GM19035 (cell line): ENCODE measurements around the gene ZCCHC9.
"Not testable (repeated sequence)": the region's sequence is repeated elsewhere in the genome, so short reads cannot be mapped to it uniquely, and the experiment has no call there.

Experiments
- ATAC-seq: cut with Tn5 transposase; IDR thresholded peaks from one replicate; pipeline ENCODE4 v1.9.1; 2021; ENCODE audit not compliant: unreplicated experiment

ZCCHC9 gene

GRCh38 chr5:81301271-81302015 is at the start of gene ZCCHC9:
Gene ZCCHC9, plus strand, starts transcription at chr5:81301587. Its CDS starts 3,171 bp downstream, at chr5:81304758.
- peak; percentile 96 for ATAC-seq

GRCh38 chr5:81251922-81252321 is 49.5 kb upstream of the ZCCHC9 start:
- ATAC-seq = no peak

GRCh38 chr5:81252904-81253303 is 48.5 kb upstream of the ZCCHC9 start:
- ATAC-seq = no peak

GRCh38 chr5:81253875-81254274 is 47.5 kb upstream of the ZCCHC9 start:
- ATAC-seq = no peak

DNA sequence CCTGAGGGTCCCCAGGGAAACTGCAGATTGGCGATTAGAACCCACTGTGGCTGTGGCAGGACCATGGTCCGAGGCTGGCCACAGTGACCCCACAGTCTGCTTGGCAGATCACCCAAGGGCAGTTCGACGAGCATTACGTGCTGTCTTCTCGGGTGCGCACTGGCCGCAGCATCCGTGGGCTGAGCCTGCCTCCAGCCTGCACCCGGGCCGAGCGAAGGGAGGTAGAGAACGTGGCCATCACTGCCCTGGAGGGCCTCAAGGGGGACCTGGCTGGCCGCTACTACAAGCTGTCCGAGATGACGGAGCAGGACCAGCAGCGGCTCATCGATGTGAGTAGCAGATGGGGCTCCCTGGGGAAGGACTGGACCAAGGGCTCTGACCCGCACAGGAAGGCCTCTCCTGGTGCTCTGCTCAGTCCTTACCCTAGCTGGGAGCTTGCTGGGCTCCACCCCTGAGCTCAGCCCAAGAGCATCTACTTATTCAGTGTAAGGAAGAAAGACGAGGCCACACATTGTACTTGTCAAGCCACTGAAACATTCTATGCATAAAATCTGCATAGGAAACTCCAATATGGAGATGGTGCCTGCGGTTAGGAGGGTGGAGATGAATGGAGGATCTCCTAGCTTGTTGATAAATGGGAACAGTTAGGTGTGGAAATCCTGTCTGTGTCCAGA is 46.4 kb upstream of the ZCCHC9 start:
- ATAC-seq = no peak

- no peak for ATAC-seq
Measured at GRCh38 chr5:81256766-81257165, 44.6 kb upstream of the ZCCHC9 start.

GRCh38 chr5:81262796-81263195 is 38.6 kb upstream of the ZCCHC9 start:
- ATAC-seq = not testable (repeated sequence)

- no peak for ATAC-seq
Measured at GRCh38 chr5:81265101-81265500, 36.3 kb upstream of the ZCCHC9 start.

DNA sequence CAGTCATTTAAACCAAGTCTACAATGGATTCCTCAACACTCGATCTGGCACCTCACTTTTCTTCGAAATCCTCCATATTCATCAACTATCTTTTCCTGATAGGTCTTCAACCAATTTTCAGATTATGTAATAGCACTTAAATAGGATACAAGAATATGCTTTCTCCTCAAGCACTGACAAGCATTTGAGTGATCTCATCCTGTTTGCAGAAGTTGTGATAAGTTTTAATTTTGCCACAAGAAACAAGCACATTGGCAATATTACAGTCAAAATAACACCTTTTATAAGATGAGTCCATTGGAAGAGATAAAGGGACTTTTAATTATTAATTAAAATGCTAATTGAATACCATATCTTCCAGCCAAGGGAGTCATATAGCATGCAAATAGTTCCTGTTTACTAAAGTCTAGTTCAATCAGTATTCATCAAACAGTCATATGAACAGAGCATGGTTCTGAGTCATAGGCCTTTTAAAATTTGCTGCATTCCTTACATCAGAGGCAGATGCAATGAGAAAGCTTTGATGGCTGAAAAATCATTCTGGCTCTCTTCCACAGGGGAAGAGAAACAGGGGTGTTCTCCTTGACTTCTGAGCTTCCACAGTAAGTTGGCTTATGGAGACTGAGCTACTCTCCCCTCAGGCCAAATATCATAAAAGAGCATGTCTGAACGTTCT is 32.7 kb upstream of the ZCCHC9 start:
- no peak for ATAC-seq

DNA sequence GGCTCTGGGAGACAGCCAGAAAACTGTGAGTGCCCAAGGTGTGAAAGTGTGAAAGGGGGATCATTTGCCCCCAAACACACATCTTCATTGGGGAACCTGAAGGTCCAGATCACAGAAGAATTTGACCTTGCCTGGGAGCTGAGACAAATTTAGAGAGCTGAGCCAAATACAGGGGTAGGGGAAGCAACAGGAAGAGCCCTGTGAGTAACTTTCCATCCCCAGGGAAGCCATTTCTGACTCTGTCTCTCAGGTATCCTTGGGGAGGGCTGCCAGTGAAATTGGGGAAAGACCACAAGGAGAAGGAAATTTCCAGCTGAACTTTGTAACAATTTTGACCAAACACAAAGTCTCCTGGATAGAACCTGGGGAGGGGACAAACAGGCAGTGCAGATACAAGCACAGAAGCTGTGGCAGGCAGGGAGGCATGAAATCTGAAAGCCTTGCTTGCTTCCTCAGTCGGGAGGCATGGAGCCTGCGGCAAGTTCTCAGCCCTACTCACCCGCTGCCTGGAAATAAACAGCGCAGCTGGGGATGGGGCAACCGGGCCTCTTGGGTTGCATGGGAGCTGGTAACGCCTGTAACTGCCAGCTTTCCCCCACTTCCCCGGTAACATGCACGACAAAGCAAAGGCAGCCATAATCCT is 31.5 kb upstream of the ZCCHC9 start:
- ATAC-seq = no peak

- not testable (repeated sequence) for ATAC-seq
Measured at GRCh38 chr5:81270394-81271027, 30.9 kb upstream of the ZCCHC9 start.

- no peak for ATAC-seq
Measured at GRCh38 chr5:81283976-81284375, 17.4 kb upstream of the ZCCHC9 start.

- no peak for ATAC-seq
Measured at GRCh38 chr5:81286059-81286617, 15.2 kb upstream of the ZCCHC9 start.

DNA sequence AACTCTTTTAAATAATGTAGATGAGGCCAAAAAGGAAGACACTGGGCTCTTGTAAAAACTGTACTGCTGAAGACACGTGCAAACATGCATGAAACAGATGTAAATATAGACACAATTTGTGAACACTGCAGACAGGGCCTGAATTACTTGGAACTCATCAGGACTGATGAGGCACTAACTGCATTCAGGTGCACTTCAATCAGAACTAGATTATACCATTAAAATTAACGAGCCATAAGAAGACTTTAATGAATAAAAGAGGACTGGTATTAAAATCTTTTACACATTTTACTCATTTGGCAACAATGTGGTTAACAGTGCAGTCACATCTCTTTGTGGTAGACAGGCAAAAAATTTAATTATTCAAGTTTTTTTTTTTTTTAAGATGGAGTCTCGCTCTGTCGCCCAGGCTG is 13.4 kb upstream of the ZCCHC9 start:
- ATAC-seq = peak; percentile 50

GRCh38 chr5:81290146-81290545 is 11.2 kb upstream of the ZCCHC9 start:
- ATAC-seq = no peak

- ATAC-seq = no peak
Measured at GRCh38 chr5:81292130-81292529, 9.3 kb upstream of the ZCCHC9 start.

DNA sequence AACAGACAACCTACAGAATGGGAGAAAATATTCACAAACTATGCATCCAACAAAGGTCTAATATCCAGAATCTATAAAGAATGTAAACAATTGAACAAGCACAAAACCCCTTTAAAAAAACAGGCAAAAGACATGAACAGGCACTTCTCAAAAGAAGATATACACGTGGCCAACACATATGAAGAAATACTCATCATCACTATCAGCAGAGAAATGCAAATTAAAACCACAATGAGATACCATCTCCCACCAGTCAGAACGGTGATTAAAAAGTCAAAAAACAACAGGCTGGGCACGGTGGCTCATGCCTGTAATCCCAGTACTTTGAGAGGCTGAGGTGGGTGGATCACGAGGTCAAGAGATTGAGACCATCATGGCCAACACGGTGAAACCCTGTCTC is 7.4 kb upstream of the ZCCHC9 start:
- not testable (repeated sequence) for ATAC-seq

GRCh38 chr5:81297531-81297930 is 3.9 kb upstream of the ZCCHC9 start:
- ATAC-seq = no peak

- ATAC-seq = no peak
Measured at GRCh38 chr5:81300921-81301270, 491 bp upstream of the ZCCHC9 start.

DNA sequence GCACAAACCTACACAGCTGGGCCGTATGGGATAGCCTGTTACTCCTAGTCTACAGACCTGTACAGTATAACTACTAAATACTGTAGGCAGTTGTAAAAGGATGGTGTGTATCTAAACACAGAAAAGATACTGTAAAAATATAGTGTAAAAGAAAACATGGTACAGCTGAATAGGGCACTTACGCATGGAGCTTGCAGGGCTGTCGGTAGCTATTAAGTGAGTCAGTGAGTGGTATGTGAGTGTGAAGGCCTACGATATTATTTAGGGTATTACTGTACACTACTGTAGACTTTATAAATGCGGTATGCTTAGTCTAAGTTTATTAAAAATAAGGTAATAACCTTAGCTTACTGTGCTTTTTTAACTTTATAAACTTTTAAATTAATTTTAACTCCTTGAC is 1.2 kb downstream of the ZCCHC9 start:
- ATAC-seq = no peak

DNA sequence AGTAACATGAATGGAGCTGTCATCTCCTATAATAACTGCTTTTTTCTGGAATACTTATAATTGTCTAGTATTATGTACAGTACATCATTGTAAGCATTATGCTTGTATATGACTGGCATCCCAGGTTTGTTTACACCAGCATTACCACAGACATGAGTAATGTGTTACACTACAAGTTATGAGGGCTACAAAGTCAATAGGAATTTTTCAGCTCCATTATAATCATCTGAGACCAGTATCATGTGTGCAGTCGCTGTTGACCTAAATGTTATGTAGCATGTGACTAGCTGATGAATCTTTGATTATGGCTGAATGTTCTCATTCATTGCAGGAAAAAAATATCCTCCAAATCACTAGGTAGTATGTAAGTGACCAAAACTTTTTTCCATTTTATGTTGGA is 2.2 kb downstream of the ZCCHC9 start:
- ATAC-seq = no peak
